ENCODE data around the gene SYNDIG1.

- TF ChIP-seq CTCF (IDR thresholded peaks at IDR 0.05) = no peak
- TF ChIP-seq POLR2A (IDR thresholded peaks at IDR 0.05) = no peak
These were observed 3.7 kb upstream of the SYNDIG1 start for GRCh38 chr20:24465730-24466129.

All from uterus (tissue), 2 donors.